HG02798 (cell line): Measurements from ENCODE around the gene LBX1.
"Not testable (repeated sequence)": the region's sequence is repeated elsewhere in the genome, so short reads cannot be mapped to it uniquely, and the experiment has no call there.

Experiments used
- ATAC-seq: cut with Tn5 transposase; IDR thresholded peaks from one replicate; pipeline ENCODE4 v1.9.1; 2021; ENCODE audit warnings: mild to moderate bottlenecking; ENCODE audit not compliant: unreplicated experiment, poor library complexity

The LBX1 gene

GRCh38 chr10:101215397-101216206, 13.7 kb downstream of the LBX1 start:
- no peak for ATAC-seq

GRCh38 chr10:101214446-101215396, 14.5 kb downstream of the LBX1 start:
- no peak for ATAC-seq

DNA sequence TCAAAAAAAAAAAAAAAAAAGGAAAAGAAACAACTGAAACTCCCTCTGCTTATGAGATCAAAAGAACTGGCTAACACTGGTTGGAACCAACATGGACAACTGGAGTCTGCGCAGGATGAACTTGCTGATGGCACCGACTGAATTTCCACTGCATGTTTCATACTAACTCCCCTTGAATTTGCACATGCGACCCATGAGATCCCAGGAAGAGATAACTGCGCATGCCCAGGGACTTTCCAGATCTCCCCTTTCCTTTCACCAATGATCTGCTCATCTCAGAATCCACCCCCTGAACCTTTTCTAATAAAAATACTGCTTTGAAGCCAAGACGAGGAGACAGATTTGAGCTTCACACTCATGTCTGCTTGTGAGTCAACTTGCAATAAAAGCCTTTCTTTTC, 20.7 kb downstream of the LBX1 start:
- ATAC-seq, result no peak

DNA sequence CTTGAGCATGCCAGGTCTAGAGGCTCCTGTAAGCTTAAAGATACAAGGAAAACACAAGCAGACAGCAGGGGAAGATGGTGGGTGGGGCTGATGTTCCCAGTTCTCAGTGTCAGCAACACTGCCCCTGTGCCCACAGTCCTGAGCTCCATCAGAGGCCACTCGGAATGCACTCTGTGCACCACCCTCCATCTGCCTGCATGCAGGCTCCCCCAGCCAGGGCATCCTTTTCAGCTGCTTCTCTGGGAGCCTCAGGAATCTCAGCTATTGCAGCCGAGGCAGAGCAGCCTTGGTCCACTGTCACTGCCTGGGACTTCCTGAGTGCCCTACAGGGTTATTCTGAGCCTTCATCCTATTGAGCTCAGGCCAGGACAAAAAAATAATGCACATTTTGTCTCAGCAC, 22.2 kb downstream of the LBX1 start:
- no peak for ATAC-seq

DNA sequence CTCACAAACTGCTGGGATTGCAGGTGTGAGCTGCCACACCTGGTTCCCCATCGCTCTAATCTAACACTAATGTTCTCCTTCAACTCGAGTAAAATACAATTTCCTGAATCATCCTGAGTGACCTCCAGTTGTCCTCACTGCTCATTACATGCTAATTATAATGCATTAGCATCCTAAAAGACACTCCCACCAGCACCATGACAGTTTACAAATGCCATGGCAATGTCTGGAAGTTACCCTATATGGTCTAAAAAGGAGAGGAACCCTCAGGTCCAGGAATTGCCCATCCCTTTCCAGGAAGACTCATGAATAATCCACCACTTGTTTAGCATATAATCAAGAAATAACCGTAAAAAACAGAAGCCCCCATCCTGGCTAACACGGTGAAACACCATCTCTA, 26.6 kb downstream of the LBX1 start:
- not testable (repeated sequence) for ATAC-seq

GRCh38 chr10:101198326-101198977, 30.8 kb downstream of the LBX1 start:
- ATAC-seq, result not testable (repeated sequence)

DNA sequence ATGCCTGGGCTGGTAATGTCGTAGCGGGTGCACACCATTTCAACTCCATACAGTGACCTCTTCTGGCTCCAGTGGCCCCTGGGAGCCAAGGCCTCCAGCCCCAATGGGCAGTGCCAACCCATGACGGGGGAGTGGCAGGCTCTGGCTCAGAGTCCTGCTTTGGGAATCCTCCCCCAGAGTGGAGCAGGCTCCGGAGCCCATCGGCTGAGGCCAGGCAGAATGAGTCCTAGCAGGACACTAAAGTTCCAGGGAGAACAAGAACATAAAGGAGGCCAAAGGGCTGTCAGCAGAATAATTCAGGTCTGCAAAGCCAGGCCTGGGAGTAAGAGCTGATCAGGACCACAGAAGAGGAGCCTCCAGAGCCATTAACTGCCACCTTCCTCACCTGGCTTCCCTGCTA, 33.3 kb downstream of the LBX1 start:
- no peak for ATAC-seq

GRCh38 chr10:101189461-101190401, 39.5 kb downstream of the LBX1 start:
- ATAC-seq, result no peak

GRCh38 chr10:101188942-101189341, 40.3 kb downstream of the LBX1 start:
- no peak for ATAC-seq

- ATAC-seq, result no peak
Measured at GRCh38 chr10:101183458-101184183, 45.6 kb downstream of the LBX1 start.

GRCh38 chr10:101182936-101183335, 46.3 kb downstream of the LBX1 start:
- no peak for ATAC-seq
